ENCODE results near the gene FRS3. TPM values are rescaled to one million over a fixed set of nuclear protein-coding genes. Genes with fewer than 3 reads are reported as not detected.

Gene FRS3
- total RNA-seq, 1 experiment from 2014 or later: 5.9 TPM

DNA sequence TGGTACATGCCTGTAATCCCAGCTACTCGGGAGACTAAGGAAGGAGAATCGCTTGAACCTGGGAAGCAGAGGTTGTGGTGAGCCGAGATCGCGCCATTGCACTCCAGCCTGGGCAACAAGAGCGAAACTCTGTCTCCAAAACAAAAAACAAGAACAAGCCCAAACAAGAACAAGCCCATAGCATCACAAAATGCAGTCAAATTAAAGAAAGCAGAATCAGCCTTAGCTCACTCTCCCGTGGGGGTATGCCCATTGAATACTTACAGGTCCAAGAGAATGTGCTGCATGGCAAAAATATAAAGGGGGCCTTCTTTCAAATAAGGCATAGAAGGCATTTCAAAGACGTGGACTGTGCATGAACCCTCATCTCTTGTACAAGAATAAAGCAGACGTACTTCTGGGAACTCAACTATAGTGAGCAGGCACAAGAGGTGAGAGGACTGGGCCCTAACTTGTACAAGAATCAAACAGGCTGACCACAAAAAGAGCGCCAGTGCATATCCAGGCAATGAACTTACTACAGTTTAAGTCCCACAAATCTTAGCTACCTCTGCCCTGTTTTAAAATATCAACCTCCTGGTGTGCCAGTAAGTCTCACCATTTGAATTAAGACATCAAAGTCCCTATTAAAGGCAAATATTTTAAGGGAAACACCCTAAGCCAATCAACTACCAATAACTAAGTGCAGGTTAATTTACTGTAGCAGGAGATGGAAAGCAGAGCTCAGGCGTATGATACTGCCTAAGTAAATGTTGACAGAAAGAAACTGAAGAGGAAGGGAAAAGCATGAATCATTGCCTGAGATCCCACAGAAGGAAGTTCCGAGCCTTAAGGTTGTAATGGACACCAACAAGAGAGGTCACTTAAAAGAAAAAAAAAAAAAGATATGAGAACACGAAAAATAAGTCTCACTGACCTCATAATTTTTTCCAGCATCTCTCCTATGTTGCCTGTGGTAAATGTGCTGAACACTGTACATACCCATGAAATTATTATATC is 45.2 kb upstream of the FRS3 start:
- DNase-seq (ENCODE audit: low read depth, low spot score): no peak
- no peak overlapping the region for H2AFZ ChIP-seq (ENCODE audit: low read depth, low read length, poor library complexity, severe bottlenecking)
- ATAC-seq: no peak
- ChIA-PET CTCF (no interaction called here), RAD21 (ENCODE audit: low non-redundant PET in 1 of 2, low total read pairs in 2 of 2, uncharacterized antibody in 2 of 2, unreplicated experiment in 2 of 2) (no interaction called here), POLR2A (no interaction called here)
- no peaks in the 10 kb centered on the region for H4K20me1 ChIP-seq (ENCODE audit: insufficient read depth)
- BruUV-seq (replicated peaks): no TSS peak
- TF ChIP-seq EZH2 (IDR thresholded peaks at IDR 0.05): no peak
- TF ChIP-seq TCF7L2 (IDR thresholded peaks at IDR 0.05; ENCODE audit: borderline replicate concordance, extremely low read depth, insufficient read depth, insufficient read length): no peak
- no peak for TF ChIP-seq ZFX (IDR thresholded peaks at IDR 0.05)
- no peak for TF ChIP-seq CTCF (IDR thresholded peaks at IDR 0.05 in 2 of 3, conservative IDR thresholded peaks at IDR 0.05 in 1 of 3; ENCODE audit: borderline replicate concordance in 1 of 3, insufficient read depth in 1 of 3, low read depth in 2 of 3, low read length in 2 of 3)
- TF ChIP-seq CEBPB (IDR thresholded peaks at IDR 0.05; ENCODE audit: low read depth): no peak
- no peak for TF ChIP-seq RAD21 (IDR thresholded peaks at IDR 0.05; ENCODE audit: low read depth)
- TF ChIP-seq CBX3 (IDR thresholded peaks at IDR 0.05; ENCODE audit: low read depth): no peak
- TF ChIP-seq ZNF274 (IDR thresholded peaks at IDR 0.05; ENCODE audit: low read depth, low read length): no peak
- no peak for TF ChIP-seq FOSL1 (IDR thresholded peaks at IDR 0.05; ENCODE audit: low read depth)
- no peak for TF ChIP-seq ELF1 (IDR thresholded peaks at IDR 0.05; ENCODE audit: borderline replicate concordance, low read depth)
- no peak for TF ChIP-seq YY1 (IDR thresholded peaks at IDR 0.05; ENCODE audit: extremely low read depth, insufficient replicate concordance, low read depth, low read length)
- H3K9me3 ChIP-seq (ENCODE audit: control insufficient read depth in 1 of 2, insufficient read depth in 1 of 2, low read depth in 1 of 2, low read length in 2 of 2): no peaks in the 10 kb centered on the region
- intact Hi-C loops (cut with micrococcal nuclease): no loop called here
- no peaks in the 10 kb centered on the region for H3K36me3 ChIP-seq (ENCODE audit: control insufficient read depth in 1 of 2, insufficient read depth in 2 of 2, low read length in 2 of 2)
- H3K27me3 ChIP-seq (ENCODE audit: insufficient read depth, low read length): no peaks in the 10 kb centered on the region
- no peaks in the 10 kb centered on the region for H3K4me1 ChIP-seq (ENCODE audit: control insufficient read depth in 1 of 2, insufficient read depth in 2 of 2, low read length in 2 of 2)
- no peaks in the 10 kb centered on the region for H3K79me2 ChIP-seq (ENCODE audit: insufficient read depth, low read length)
- H3K4me2 ChIP-seq (ENCODE audit: low read length): no peak overlapping the region
- H3K9me2 ChIP-seq (ENCODE audit: insufficient read depth): no peaks in the 10 kb centered on the region
- H3K27ac ChIP-seq (ENCODE audit: low read depth, low read length): no peak overlapping the region
- H3K9ac ChIP-seq (ENCODE audit: low read length): no peak overlapping the region
- no peak overlapping the region for H3K4me3 ChIP-seq (replicated peaks in 1 of 2; ENCODE audit: low read depth in 1 of 2, low read length in 2 of 2)
